Measurements from ENCODE around the gene TRIM65. TPM values are rescaled to one million over a fixed set of nuclear protein-coding genes. Genes with fewer than 3 reads are reported as not detected.

Gene TRIM65
- polyA plus RNA-seq, 1 experiment, result 6.5 TPM

- POLR2A ChIA-PET, result interaction anchor here (0.6 to 1.0 kb wide), 2 partner anchors 12 to 340 kb away, joined by 3 read pairs; no protein-coding TSS in a partner anchor
These were observed 47.5 kb downstream of the TRIM65 start for GRCh38 chr17:75849279-75849646.

GRCh38 chr17:75848523-75849278 lies 48.0 kb downstream of the TRIM65 start:
- ChIA-PET CTCF (interaction anchor here (0.6 to 1.0 kb wide), 10 partner anchors 11 to 97 kb away, joined by 3 to 6 read pairs (median 3); partner anchors contain the start of gene GALK1), POLR2A (interaction anchor here (0.6 kb wide), 1 partner anchor 340 kb away, joined by 3 read pairs; no protein-coding TSS in a partner anchor)
- Histone ChIP-seq H3K9me3 (ENCODE audit: control insufficient read depth, insufficient read depth, low read length) (no peaks in the 10 kb centered on the region), H3K27ac (ENCODE audit: low read depth, low read length) (no peak overlapping the region), H3K27me3 (ENCODE audit: control insufficient read depth, insufficient read depth, low read length) (no peaks in the 10 kb centered on the region), H3K4me3 (ENCODE audit: low read depth, low read length) (no peak overlapping the region)
- TF ChIP-seq CTCF (IDR thresholded peaks at IDR 0.05; ENCODE audit: low read depth, low read length), result peak; percentile 71
- no peak for DNase-seq (ENCODE audit: low read depth, low spot score)

More at GRCh38 chr17:75849279-75849646, 47.5 kb downstream of the TRIM65 start:
- TF ChIP-seq CTCF (IDR thresholded peaks at IDR 0.05; ENCODE audit: low read depth, low read length), result no peak
- no peaks in the 10 kb centered on the region for H3K27me3 ChIP-seq (ENCODE audit: control insufficient read depth, insufficient read depth, low read length)
- no peaks in the 10 kb centered on the region for H3K9me3 ChIP-seq (ENCODE audit: control insufficient read depth, insufficient read depth, low read length)
- no peak overlapping the region for H3K27ac ChIP-seq (ENCODE audit: low read depth, low read length)
- no peak for DNase-seq (ENCODE audit: low read depth, low spot score)
- CTCF ChIA-PET, result interaction anchor here (0.6 to 1.4 kb wide), 3 partner anchors 12 to 34 kb away, joined by 3 to 4 read pairs (median 3); no protein-coding TSS in a partner anchor
- no peak overlapping the region for H3K4me3 ChIP-seq (ENCODE audit: low read depth, low read length)

GRCh38 chr17:75847614-75848522 lies 48.9 kb downstream of the TRIM65 start:
- no peak for DNase-seq (ENCODE audit: low read depth, low spot score)
- ChIA-PET POLR2A (interaction anchor here (1.4 kb wide), 1 partner anchor 7 kb away, joined by 3 read pairs; the partner anchor contains the start of gene WBP2), CTCF (interaction anchor here (0.6 to 3.3 kb wide), 10 partner anchors 7 to 98 kb away, joined by 3 to 18 read pairs (median 4); partner anchors contain the start of genes GALK1 and WBP2)
- H3K9me3 ChIP-seq (ENCODE audit: control insufficient read depth, insufficient read depth, low read length), result no peaks in the 10 kb centered on the region
- H3K4me3 ChIP-seq (ENCODE audit: low read depth, low read length), result no peak overlapping the region
- no peak overlapping the region for H3K27ac ChIP-seq (ENCODE audit: low read depth, low read length)
- TF ChIP-seq CTCF (IDR thresholded peaks at IDR 0.05; ENCODE audit: low read depth, low read length), result no peak
- H3K27me3 ChIP-seq (ENCODE audit: control insufficient read depth, insufficient read depth, low read length), result no peaks in the 10 kb centered on the region

GRCh38 chr17:75846692-75847613 lies 49.8 kb downstream of the TRIM65 start:
- Histone ChIP-seq H3K27me3 (ENCODE audit: control insufficient read depth, insufficient read depth, low read length) (no peaks in the 10 kb centered on the region), H3K4me3 (ENCODE audit: low read depth, low read length) (no peak overlapping the region), H3K27ac (ENCODE audit: low read depth, low read length) (no peak overlapping the region), H3K9me3 (ENCODE audit: control insufficient read depth, insufficient read depth, low read length) (no peaks in the 10 kb centered on the region)
- ChIA-PET POLR2A (interaction anchor here (1.0 to 1.5 kb wide), 3 partner anchors 8 to 67 kb away, joined by 3 to 5 read pairs (median 3); partner anchors contain the start of genes TRIM65 and WBP2), CTCF (interaction anchor here (0.6 to 3.3 kb wide), 2 partner anchors 8 to 427 kb away, joined by 7 to 18 read pairs; partner anchors contain the start of gene WBP2)
- no peak for TF ChIP-seq CTCF (IDR thresholded peaks at IDR 0.05; ENCODE audit: low read depth, low read length)
- DNase-seq (ENCODE audit: low read depth, low spot score), result no peak

Data from AG04450 (cell line).